Ascending aorta (tissue), 2 donors: Measurements from ENCODE around the gene ADH6. TPM values are rescaled to one million over a fixed set of nuclear protein-coding genes. Genes with fewer than 3 reads are reported as not detected.

Experiments used
- DNase-seq, 2 donors: peaks; one replicate each; pipeline ENCODE4 v3.0.0-alpha.2; 2019; ENCODE audit warnings: low spot score in 2 of 2
- H3K27ac ChIP-seq, 2 donors: fragments of 200-600 bp; sonication (generic); one replicate each; pipeline ENCODE4 v1.5.1; 2016 to 2017; ENCODE audit warnings: mild to moderate bottlenecking in 1 of 2
- H3K27me3 ChIP-seq: fragments of 200-600 bp; sonication (generic); one replicate; pipeline ENCODE4 v1.5.1; 2017
- H3K36me3 ChIP-seq, 2 donors: fragments of 200-600 bp; sonication (generic); one replicate each; pipeline ENCODE4 v1.5.1; 2016
- H3K4me1 ChIP-seq, 2 donors: fragments of 200-600 bp; sonication (generic); one replicate each; pipeline ENCODE4 v1.5.1; 2016 to 2017; ENCODE audit warnings: mild to moderate bottlenecking in 1 of 2
- H3K4me3 ChIP-seq, 2 donors: fragments of 200-600 bp; sonication (generic); one replicate each; pipeline ENCODE4 v1.5.1; 2016 to 2017; ENCODE audit warnings: mild to moderate bottlenecking in 1 of 2
- H3K9me3 ChIP-seq, 2 donors: fragments of 200-600 bp; sonication (generic); one replicate each; pipeline ENCODE4 v1.5.1; 2016
- CTCF ChIP-seq, 3 experiments: fragments of 200-600 bp in 2 of 3; fragments of 450-650 bp in 1 of 3; sonication (generic) in 2 of 3; IDR thresholded peaks; one replicate each; pipeline ENCODE4 v1.5.1; 2016 to 2019; ENCODE audit warnings: antibody characterized with exemption in 3 of 3, mild to moderate bottlenecking in 1 of 3, moderate library complexity in 1 of 3
- intact Hi-C: fragments of 100-400 bp; cut with DNase I; formaldehyde crosslinking; loops from one replicate; pipeline ENCODE4 v1.15.1; 2023
- total RNA-seq: library from RNA; depleted of rRNA; stranded (reverse); fragments of >200 nt; gene quantifications from one replicate; pipeline ENCODE4 v1.1.0, GENCODE V29; 2016

ADH6 gene
- total RNA-seq, 1 donor from 2014 or later: not detected

DNA sequence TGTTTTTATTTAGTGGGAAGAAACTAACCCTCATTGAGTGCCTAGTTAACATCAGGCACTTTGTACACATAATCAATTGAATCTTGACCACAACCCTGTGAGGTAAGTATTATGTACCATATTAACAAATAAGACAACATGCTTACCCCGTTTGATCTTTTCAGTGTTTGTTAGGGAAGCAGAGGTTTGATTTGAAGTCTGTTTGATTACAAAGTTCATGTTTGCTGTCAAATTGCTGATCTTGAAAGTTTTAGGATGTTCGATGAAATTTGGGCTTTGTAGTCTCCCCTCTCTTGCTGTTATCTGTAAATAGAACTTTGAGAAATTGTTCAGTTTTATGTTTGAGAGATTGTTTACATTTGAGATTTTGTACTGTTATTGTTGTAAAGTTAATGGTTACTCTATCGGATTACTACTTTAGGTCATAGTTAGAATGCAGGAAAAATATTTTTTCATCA is 61.5 kb downstream of the ADH6 start:
- TF ChIP-seq CTCF (IDR thresholded peaks at IDR 0.05): no peak
- no peak overlapping the region for H3K27ac ChIP-seq
- H3K27me3 ChIP-seq: no peaks in the 10 kb centered on the region
- no peak for DNase-seq
- no peaks in the 10 kb centered on the region for H3K36me3 ChIP-seq
- intact Hi-C loops: no loop called here
- no peaks in the 10 kb centered on the region for H3K9me3 ChIP-seq
- H3K4me3 ChIP-seq: no peak overlapping the region
- no peaks in the 10 kb centered on the region for H3K4me1 ChIP-seq

GRCh38 chr4:99156992-99157391 is 62.1 kb downstream of the ADH6 start:
- no peak overlapping the region for H3K4me3 ChIP-seq
- no peaks in the 10 kb centered on the region for H3K4me1 ChIP-seq
- DNase-seq: no peak
- intact Hi-C loops: no loop called here
- no peaks in the 10 kb centered on the region for H3K27me3 ChIP-seq
- no peaks in the 10 kb centered on the region for H3K9me3 ChIP-seq
- no peak for TF ChIP-seq CTCF (IDR thresholded peaks at IDR 0.05)
- no peaks in the 10 kb centered on the region for H3K36me3 ChIP-seq
- no peak overlapping the region for H3K27ac ChIP-seq

DNA sequence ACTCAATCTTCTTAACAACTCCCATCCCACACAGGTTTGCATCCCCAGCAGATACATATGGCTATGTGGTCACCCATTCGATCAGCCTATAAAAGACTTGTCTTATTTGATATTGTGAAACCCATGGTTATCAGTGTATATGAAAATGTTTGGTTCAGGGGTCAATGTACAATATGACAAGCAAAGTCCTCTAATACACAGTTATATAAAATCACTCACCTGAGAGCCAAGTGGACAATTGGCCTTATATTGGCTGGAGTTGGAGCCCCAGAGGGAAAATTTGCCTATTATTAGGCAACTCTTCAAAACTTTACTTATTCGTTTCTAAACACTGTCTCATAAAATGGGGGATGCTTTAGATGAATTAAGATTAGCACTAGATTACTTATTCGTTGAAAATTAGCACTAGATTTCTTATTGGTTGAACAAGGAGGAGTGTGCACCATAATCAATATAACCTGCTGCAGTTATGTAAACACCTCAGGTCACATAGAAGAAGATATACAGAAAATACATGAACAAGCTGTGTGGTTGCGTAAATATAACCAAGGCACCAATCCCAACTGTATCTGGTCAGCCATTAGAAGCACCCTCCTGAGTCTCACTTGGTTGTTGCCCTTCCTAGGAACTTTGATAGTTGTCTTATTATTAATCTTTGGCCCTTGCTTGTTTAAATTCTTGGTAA is 64.2 kb downstream of the ADH6 start:
- Histone ChIP-seq H3K4me1 (peaks cover 0 to 7% of the 10 kb centered on the region in 2 donors), H3K9me3 (no peaks in the 10 kb centered on the region), H3K27me3 (no peaks in the 10 kb centered on the region), H3K4me3 (no peak overlapping the region), H3K36me3 (no peaks in the 10 kb centered on the region), H3K27ac (no peak overlapping the region)
- intact Hi-C loops: no loop called here
- TF ChIP-seq CTCF (IDR thresholded peaks at IDR 0.05): no peak
- DNase-seq: no peak

Other genes starting within 250 kb of the ADH6 start
- 53.2 TPM for gene METAP1, start 223.5 kb downstream of the ADH6 start, total RNA-seq
- gene ADH5, start 130.5 kb downstream of the ADH6 start, total RNA-seq: 93.4 TPM
- 0.96 TPM for gene ADH4, start 74.9 kb downstream of the ADH6 start, total RNA-seq
- gene ADH1A, start 71.7 kb upstream of the ADH6 start, total RNA-seq: not detected
- gene ADH1B, start 102.2 kb upstream of the ADH6 start, total RNA-seq: 650 TPM
- 4.6 TPM for gene ADH1C, start 133.5 kb upstream of the ADH6 start, total RNA-seq
- not detected for gene ADH7, start 216.1 kb upstream of the ADH6 start, total RNA-seq